GM12873 (cell line): Measurements from ENCODE around the gene GNG11.

Experiments used
- CTCF ChIP-seq: IDR thresholded peaks from 2 replicates; pipeline ENCODE4 v1.5.1; 2012; ENCODE audit warnings: low read depth, mild to moderate bottlenecking, moderate library complexity, low read length, control low read depth; ENCODE audit not compliant: insufficient read depth; ENCODE audit errors: missing control alignments

Gene GNG11

GRCh38 chr7:93921607-93922566, at the start of gene GNG11:
TSS of gene GNG11 (plus strand) at chr7:93921735. CDS start at chr7:93922138, 403 bp downstream.
- no peak for TF ChIP-seq CTCF

GRCh38 chr7:93873998-93874574, 47.4 kb upstream of the GNG11 start:
- no peak for TF ChIP-seq CTCF

GRCh38 chr7:93877742-93878141, 43.8 kb upstream of the GNG11 start:
- no peak for TF ChIP-seq CTCF

- no peak for TF ChIP-seq CTCF
Measured at GRCh38 chr7:93879356-93879755, 42.2 kb upstream of the GNG11 start.

DNA sequence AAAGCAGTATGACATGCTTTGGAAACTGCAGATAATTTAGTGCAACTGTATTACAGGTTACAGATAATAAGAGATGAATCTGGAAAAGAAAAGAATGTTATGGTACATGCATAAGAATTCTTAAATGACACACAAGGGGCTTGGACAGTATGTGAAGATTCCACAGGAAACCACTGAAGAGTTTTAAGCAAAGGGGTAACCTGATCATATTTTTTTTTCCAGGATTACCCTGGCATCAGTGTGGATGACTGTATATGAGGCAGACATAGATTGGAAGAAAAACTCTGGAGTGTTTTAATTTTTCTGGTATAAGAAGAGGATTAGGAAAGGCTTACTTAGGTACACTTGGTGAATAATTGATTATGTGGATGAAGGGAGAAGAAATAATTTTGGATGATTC, 39.1 kb upstream of the GNG11 start:
- no peak for TF ChIP-seq CTCF

DNA sequence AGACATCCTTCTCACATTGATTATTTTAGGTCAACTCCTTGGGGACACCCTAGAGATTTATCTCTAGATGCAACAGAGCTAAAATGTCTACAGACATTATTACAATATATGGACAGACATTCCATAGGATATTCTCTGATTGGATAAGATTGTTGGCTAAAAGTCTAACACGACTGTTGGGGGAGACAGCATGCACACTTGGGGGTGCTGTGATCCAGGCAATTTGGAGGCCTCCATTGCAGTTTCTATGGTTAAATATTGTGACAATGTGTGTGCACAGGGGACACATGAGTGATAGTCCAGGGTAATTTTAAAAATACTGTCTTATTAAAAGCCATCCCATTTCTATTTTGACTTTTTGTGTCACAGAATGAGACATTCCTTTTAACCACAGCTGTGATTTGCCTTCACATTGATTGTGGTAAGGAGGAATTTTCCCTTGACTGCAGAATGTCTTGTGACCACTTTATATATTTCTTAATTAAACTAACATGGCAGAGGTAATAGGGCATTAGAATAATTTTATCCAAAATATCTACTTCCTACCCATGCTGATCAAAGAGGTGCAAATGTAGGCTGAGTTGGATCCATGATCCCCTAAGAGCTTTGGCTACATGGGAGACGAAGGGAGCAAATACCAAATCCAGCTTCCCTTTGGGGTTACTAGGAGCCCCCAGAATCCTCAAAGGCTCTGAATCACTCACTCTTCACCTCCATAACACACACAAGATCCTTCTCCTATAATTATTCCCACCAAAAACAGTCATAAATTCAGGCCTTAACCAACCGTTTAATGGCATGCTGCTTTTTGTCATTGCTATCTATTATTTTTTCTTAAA, 38.2 kb upstream of the GNG11 start:
- no peak for TF ChIP-seq CTCF
